ENCODE results near the gene ZNF254. TPM values are rescaled to one million over a fixed set of nuclear protein-coding genes. Genes with fewer than 3 reads are reported as not detected.
"Not testable (repeated sequence)": the region's sequence is repeated elsewhere in the genome, so short reads cannot be mapped to it uniquely, and the experiment has no call there.

ZNF254 gene
- total RNA-seq, result 17.1 TPM
- long read RNA-seq, full-length matches to known transcripts, result 13 of 38 reads
- long read RNA-seq, partial matches to known transcripts, result 0 of 38 reads
- long read RNA-seq, other reads (novel, unspliced or antisense), result 25 of 38 reads

DNA sequence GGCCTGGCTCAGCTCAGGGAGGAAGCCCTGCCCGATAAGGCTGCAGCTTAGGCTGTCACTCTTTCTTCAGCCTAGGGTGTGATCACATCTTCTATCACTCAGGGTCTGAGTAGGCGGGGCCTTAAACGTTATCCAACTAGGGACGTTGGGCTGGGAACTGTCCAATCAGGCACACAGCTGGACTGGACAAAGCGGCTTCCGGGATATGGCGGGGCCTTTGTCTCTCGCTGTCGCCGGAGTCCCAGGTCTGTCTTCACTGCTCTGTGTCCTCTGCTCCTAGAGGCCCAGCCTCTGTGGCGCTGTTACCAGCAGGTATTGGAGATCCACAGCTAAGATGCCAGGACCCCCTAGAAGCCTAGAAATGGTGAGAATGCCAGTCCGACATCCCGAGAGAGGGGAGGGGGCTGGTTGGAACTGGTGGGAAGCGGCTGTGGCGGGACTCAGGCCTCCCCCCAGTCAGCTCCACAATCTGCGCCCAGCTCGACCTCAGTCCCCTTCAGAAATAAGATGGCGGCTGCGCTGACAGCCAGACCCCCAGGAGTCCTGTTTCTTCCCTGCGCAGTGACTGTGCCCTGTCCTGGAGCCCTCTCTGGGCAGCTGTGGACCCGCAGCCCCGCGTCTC lies at the start of gene ZNF254:
ZNF254 (plus strand) TSS at position 214 of the 622 bp plus-strand sequence; CDS start at position 335, 121 bp downstream.
- no peak for TF ChIP-seq CTCF (IDR thresholded peaks at IDR 0.05)
- DNase-seq, result peak; percentile 91
- H3K9me3 ChIP-seq, result no peaks in the 10 kb centered on the region
- H3K27me3 ChIP-seq, result no peaks in the 10 kb centered on the region
- intact Hi-C loops (cut with DNase I), result no loop called here
- peak within 1 kb of the TSS; percentile 84 for H3K27ac ChIP-seq
- peak; percentile 100 for ATAC-seq
- H3K4me1 ChIP-seq, result no peaks in the 10 kb centered on the region
- peak within 1 kb of the TSS; percentile 64 for H3K4me3 ChIP-seq
- no peaks in the 10 kb centered on the region for H3K36me3 ChIP-seq

DNA sequence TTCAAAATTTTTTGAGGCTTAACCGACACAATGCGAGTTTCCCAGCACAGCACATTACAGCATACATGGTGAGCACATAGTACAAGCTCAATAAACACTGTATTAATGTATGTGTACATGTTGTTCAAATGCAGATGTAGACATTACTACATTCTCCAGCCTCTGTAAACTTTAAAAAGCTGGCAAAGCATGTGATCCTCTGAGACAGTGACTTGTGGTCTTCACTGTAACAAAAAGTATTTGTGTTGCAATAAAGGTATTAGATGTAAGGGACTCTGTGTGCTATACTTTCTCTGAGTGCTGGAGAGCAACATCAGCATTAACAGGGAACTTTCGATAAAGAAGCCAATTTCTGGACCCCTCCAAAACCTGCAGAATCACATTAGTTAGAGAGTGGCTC lies 46.4 kb upstream of the ZNF254 start:
- peak; percentile 34 for ATAC-seq
- DNase-seq, result no peak
- no peaks in the 10 kb centered on the region for H3K9me3 ChIP-seq
- TF ChIP-seq CTCF (IDR thresholded peaks at IDR 0.05), result no peak
- intact Hi-C loops (cut with DNase I), result no loop called here
- no peak overlapping the region for H3K27ac ChIP-seq
- peaks cover 22% of the 10 kb centered on the region for H3K4me1 ChIP-seq
- no peaks in the 10 kb centered on the region for H3K27me3 ChIP-seq
- no peak overlapping the region for H3K4me3 ChIP-seq
- peaks cover 68% of the 10 kb centered on the region for H3K36me3 ChIP-seq

DNA sequence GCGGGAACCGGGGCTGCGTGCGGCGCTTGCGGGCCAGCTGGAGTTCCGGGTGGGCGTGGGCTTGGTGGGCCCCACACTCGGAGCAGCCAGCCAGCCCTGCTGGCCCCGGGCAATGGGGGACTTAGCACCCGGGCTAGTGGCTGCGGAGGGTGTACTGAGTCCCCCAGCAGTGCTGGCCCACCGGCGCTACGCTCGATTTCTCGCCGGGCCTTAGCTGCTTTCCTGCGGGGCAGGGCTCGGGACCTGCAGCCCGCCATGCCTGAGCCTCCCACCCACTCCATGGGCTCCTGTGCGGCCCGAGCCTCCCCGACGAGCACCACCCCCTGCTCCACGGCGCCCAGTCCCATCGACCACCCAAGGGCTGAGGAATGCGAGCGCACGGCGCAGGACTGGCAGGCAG lies 45.7 kb upstream of the ZNF254 start:
- H3K9me3 ChIP-seq; intact Hi-C loops (cut with DNase I); DNase-seq; ATAC-seq; H3K27ac ChIP-seq; H3K4me3 ChIP-seq; H3K27me3 ChIP-seq: not testable (repeated sequence)
- H3K36me3 ChIP-seq, result peaks cover 71% of the 10 kb centered on the region
- H3K4me1 ChIP-seq, result peaks cover 15% of the 10 kb centered on the region

GRCh38 chr19:24046550-24046949 lies 40.4 kb upstream of the ZNF254 start:
- TF ChIP-seq CTCF (IDR thresholded peaks at IDR 0.05), result no peak
- ATAC-seq (no peak), DNase-seq (no peak)
- H3K9me3 ChIP-seq, result no peaks in the 10 kb centered on the region
- intact Hi-C loops (cut with DNase I), result no loop called here
- H3K36me3 ChIP-seq, result peaks cover 85% of the 10 kb centered on the region
- no peaks in the 10 kb centered on the region for H3K4me1 ChIP-seq
- no peak overlapping the region for H3K4me3 ChIP-seq
- H3K27ac ChIP-seq, result no peak overlapping the region
- H3K27me3 ChIP-seq, result no peaks in the 10 kb centered on the region

DNA sequence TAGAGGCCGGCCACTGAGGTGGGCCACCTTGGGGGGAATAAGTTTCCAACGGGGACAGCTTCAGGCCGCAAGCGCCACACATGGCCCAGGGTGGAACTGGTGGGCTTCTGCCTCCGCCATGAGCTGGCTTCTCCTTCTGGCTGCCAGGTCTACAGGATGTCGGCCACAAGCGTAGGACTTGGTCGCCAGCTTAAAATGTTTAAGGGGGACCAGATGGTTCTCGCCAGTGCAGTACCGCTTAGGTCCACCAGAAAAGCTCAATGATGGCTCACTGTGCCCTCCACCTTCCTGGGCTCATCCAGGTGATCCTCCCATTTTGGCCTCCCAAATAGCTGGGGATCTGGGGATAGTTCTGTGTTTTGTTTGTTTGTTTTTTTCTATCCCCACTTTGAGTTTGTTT lies 38.7 kb upstream of the ZNF254 start:
- H3K4me3 ChIP-seq, result no peak overlapping the region
- no peak for ATAC-seq
- DNase-seq, result no peak
- no peaks in the 10 kb centered on the region for H3K27me3 ChIP-seq
- H3K9me3 ChIP-seq, result no peaks in the 10 kb centered on the region
- H3K36me3 ChIP-seq, result peaks cover 96% of the 10 kb centered on the region
- no peak for TF ChIP-seq CTCF (IDR thresholded peaks at IDR 0.05)
- H3K27ac ChIP-seq, result no peak overlapping the region
- H3K4me1 ChIP-seq, result no peaks in the 10 kb centered on the region
- intact Hi-C loops (cut with DNase I), result no loop called here

DNA sequence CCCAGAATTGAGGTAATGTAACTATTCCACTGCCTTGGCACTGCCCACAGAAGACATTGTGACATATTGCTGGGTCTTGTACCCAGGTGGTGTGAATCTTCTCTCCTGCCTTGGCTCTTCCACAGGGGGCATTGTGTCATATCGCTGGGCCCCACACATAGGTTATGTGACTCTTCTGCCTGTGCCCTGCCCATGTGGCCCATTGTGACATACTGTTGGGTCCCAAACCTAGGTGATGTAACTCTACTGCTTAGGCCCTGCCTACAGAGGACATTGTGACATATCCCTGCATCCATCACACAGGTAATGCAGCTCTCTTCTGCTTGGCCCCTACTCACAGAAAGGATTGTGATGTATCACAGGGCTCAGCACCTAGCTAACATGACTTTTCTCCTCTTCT lies 37.5 kb upstream of the ZNF254 start:
- no peaks in the 10 kb centered on the region for H3K9me3 ChIP-seq
- peak; percentile 13 for ATAC-seq
- TF ChIP-seq CTCF (IDR thresholded peaks at IDR 0.05), result no peak
- intact Hi-C loops (cut with DNase I), result no loop called here
- peaks cover 99% of the 10 kb centered on the region for H3K36me3 ChIP-seq
- no peak overlapping the region for H3K27ac ChIP-seq
- no peaks in the 10 kb centered on the region for H3K4me1 ChIP-seq
- no peaks in the 10 kb centered on the region for H3K27me3 ChIP-seq
- DNase-seq, result no peak
- no peak overlapping the region for H3K4me3 ChIP-seq

Data from upper lobe of right lung (tissue), 1 donor.